CD4-positive, alpha-beta T cell treated with Interferon gamma for 1 hour (primary cell): Measurements from ENCODE around the gene UBXN7.
"Not testable (repeated sequence)": the region's sequence is repeated elsewhere in the genome, so short reads cannot be mapped to it uniquely, and the experiment has no call there.

Experiments
- DNase-seq: peaks from one replicate; pipeline ENCODE4 v3.0.0-alpha.2; 2020

UBXN7 gene, protein sequence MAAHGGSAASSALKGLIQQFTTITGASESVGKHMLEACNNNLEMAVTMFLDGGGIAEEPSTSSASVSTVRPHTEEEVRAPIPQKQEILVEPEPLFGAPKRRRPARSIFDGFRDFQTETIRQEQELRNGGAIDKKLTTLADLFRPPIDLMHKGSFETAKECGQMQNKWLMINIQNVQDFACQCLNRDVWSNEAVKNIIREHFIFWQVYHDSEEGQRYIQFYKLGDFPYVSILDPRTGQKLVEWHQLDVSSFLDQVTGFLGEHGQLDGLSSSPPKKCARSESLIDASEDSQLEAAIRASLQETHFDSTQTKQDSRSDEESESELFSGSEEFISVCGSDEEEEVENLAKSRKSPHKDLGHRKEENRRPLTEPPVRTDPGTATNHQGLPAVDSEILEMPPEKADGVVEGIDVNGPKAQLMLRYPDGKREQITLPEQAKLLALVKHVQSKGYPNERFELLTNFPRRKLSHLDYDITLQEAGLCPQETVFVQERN

DNA sequence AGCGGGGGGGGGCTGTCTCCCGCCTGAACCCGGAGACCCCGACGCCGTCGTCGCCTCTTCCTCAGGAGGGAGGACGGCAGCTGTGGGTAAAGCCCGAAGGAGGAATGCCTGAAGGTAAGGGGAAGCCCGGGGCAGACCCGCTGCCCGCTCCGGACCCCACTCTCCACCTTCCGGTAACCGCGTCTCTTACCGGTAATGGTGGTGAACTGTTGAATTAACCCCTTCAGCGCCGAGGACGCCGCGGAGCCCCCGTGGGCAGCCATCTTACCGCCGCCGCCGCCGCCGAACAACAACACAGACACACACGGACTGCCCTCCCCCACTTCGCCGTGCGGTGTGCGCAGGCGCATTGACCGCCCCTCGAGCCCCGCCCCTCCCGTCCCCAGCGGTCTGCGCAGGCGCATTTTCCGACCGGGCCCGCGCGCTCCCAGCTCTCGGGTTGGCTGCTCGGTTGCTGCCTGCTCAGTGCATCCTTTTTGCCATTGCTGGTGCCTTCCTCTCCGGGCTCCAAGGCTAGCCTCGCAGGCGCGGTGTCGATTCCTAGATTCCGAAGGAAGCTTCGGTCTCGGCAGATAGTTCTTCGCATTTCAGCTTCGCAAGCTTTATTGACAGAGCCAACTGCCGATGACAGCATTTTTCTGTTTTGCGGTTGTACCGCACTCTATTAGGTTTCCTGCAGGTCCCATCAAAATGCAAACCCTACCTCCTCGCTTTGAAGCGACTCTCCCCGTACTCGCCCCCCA, at the start of gene UBXN7:
Gene UBXN7, minus strand, starts transcription at position 291 of the 743 bp plus-strand sequence. Its CDS starts 28 bp downstream, at position 263.
- peak; percentile 95 for DNase-seq

DNA sequence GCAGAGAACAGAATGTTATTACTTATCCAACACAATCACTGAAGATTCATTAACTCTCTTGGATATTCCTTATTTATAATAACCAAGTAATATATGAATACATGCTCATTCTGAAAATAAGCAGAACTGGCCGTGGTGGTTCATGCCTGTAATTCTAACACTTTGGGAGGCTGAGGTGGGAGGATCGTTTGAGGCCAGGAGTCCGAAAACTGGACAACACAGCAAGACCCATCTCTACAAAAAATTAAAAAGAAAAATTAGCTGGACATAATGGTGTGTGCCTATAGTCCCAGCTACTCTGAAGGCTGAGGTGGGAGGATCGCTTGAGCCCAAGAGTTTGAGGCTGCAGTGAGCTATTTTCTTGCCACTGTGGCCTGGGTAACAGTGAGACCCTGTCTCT, 45.5 kb upstream of the UBXN7 start:
- DNase-seq, result no peak

DNA sequence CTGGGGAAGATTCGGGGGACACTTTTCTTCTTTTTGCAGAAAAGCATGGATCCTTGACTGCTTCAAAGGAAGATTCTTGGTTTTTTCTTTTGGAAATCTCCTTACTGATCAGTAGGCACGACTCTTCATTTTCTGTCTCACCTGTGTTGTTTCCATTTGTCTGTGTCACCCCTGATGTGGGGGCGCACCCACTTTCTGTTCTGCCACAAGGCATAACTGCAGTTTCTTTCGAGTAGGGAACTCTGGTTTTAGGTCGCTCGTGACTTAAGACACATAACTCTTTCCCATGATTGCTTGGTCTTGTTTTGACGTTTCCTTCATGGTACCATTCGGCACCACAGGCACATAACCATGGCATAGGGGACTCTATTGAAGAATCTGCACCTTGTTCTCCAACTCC, 40.1 kb upstream of the UBXN7 start:
- no peak for DNase-seq

DNA sequence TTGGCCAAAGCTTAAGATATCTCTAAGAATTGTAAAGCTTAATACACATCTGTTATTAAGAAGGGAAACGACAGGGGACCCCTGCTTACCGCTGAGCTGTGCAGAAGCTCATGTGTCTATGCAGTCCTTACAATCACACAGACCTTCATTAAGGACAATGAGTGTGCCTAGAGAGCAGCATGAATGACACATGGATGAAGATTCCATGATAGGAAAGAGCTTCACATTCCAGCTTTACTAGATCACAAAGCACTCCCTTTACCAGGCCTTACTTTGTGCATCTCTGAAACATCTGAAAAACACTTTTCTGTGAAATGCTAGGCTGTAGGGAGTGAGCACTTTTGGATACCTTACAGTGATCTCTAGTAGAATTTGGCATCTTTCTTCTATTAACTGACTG, 39.3 kb upstream of the UBXN7 start:
- no peak for DNase-seq

DNA sequence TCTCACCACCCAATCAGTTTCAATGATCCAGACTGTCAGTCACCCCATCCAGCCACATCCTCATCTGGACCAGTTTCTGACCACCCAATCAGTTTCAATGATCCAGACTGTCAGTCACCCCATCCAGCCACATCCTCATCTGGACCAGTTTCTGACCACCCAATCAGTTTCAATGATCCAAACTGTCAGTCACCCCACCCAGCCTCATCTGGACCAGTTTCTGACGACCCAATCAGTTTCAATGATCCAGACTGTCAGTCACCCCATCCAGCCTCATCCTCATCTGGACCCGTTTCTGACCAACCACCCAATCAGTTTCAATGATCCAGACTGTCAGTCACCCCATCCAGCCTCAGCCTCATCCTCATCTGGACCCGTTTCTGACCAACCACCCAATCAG, 38.0 kb upstream of the UBXN7 start:
- DNase-seq, result not testable (repeated sequence)

DNA sequence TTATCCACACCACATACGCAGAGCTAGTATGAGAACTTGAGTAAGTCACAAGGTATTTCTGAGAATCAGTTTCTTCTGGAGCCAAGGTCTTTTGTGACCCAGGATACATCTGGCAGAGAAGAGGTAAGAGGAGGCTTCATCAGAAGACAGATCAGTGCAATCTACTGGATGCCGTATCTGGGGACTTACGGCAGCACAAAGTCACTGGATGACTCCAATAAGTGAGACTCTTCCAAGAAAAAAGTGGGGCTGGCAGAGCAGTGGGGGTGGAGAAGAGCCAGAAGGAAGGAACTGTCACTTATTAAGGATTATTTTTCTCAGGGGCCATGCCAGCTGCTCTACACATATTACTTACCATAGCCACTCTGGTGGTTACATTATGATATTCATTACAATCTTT, 31.6 kb upstream of the UBXN7 start:
- no peak for DNase-seq

DNA sequence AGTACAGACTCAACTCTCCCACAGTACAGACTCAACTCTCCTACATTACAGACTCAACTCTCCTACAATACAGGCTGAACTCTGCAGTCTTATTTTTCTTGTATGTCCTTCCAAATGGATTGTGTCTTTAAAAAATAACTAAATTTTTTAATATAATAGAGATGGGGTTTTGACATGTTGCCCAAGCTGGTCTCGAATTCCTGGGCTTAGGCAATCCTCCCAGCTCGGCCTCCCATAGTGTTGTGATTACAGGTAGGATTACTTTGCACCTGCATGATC, 31.2 kb upstream of the UBXN7 start:
- no peak for DNase-seq

DNA sequence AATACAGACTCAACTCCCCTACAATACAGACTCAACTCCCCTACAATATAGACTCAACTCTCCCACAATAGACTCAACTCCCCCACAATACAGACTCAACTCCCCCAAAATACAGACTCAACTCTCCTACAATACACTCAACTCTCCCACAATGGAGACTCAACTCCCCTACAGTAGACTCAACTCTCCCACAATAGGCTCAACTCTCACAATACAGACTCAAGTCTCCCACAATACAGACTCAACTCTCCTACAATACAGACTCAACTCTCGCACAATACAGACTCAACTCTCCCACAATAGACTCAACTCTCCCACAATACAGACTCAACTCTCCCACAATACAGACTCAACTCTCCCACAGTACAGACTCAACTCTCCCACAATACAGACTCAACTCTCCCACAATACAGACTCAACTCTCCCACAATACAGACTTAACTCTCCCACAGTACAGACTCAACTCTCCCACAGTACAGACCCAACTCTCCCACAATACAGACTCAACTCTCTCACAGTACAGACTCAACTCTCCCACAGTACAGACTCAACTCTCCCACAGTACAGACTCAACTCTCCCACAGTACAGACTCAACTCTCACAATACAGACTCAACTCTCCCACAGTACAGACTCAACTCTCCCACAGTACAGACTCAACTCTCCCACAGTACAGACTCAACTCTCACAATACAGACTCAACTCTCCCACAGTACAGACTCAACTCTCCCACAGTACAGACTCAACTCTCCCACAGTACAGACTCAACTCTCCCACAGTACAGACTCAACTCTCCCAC, 30.7 kb upstream of the UBXN7 start:
- DNase-seq, result not testable (repeated sequence)

DNA sequence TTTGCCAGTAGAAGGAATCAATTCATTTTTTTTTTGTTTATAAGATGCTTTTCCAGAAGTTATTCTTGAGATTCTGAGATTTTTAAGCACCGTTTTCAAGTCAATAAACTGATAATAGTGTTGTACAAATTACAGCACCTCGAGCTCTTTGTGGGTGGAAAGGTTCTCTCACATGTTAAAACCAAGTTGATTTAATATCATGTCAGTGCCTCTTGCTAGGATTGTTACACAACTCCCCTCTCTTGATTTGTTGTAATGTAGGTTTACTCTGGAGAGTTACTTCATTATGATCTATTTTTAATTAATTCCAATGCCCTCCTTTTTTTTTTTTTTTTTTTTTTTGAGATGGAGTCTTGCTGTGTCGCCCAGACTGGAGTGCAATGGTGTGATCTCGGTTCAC, 25.8 kb upstream of the UBXN7 start:
- DNase-seq, result no peak

DNA sequence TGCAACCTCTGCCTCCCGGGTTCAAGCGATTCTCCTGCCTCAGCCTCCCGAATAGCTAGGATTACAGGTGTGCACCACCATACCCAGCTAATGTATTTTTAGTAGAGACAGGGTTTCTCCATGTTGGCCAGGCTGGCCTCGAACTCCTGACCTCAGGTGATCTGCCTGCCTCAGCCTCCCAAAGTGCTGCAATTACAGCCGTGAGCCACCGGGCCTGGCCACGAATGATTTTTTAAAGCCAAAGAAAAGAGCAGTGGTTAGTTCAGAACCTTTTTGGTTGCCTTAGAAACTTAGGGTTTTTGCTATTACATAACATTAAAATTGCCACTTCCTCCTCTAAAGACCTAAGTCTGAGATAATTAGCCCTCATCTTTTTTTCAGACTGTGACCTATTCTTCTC, 25.2 kb upstream of the UBXN7 start:
- DNase-seq, result peak; percentile 11

DNA sequence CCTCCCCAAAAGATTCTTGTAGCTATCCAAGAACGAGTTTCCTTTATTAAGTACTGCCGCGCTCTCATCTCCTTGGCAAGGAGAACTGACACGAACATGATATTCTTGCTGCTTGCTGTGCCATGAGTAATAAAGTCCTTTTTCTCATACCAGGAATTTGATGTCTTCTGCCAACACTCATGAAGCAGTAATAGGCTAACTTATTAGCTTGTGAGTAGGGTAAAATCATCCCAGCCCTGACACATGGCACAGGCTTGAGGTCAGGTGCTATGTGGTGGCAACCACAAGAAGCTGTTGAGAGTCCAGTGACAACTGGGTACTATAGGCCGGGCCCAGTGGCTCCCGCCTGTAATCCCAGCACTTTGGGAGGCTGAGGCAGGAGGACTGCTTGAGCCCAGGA, 22.7 kb upstream of the UBXN7 start:
- no peak for DNase-seq

DNA sequence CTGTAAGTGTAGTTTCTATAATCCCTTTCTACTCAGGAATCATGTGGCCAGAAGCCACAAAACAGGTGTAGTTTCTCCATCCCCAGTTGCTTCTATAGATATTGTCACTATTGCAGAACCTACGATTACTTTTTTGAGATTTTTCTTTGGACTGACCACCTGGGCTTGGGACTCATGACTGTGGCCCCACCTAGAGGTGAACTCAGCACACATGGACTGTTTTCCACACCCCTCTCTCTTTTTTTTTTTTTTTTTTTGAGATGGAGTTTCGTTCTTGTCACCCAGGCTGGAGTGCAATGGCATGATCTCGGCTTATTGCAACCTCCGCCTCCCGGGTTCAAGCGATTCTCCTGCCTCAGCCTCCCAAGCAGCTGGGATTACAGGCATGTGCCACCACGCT, 13.2 kb upstream of the UBXN7 start:
- not testable (repeated sequence) for DNase-seq

DNA sequence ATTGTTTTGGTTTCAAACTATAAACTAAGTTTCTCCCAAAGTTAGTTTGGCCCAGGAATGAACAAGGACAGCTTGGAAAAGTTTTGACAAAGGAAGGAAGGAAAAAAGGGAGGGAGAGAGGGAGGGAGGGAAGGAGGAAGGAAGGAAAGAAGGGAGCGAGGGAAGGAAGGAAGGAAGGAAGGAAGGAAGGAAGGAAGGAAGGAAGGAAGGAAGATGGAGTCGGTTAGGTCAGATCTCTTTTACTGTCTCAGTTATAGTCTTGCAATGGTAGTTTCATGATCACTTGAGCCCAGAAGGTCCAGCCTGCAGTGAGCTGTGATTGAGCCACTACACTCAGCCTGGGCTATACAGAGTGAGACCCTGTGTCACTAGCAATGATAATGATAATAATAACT, 12.3 kb upstream of the UBXN7 start:
- DNase-seq, result no peak

DNA sequence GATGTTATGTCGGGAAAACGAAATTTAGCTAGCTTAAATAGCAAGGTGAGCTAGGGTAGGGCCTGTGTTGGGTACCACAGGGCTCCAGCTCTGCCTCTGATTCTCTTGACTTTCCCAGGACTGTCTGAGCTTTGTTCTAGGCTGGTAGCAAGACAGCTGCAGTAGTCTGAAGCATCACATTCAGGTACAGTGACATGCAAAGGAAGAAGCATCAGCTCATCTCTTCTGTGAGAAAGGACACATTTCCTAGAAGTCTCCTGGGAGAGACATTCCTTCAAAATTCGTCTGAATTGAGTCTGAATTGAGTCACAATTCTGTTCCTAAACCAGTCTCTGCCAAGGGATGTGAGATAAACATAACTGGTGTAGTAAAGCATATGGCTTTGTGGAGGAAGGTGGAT, 8.5 kb upstream of the UBXN7 start:
- DNase-seq, result no peak

DNA sequence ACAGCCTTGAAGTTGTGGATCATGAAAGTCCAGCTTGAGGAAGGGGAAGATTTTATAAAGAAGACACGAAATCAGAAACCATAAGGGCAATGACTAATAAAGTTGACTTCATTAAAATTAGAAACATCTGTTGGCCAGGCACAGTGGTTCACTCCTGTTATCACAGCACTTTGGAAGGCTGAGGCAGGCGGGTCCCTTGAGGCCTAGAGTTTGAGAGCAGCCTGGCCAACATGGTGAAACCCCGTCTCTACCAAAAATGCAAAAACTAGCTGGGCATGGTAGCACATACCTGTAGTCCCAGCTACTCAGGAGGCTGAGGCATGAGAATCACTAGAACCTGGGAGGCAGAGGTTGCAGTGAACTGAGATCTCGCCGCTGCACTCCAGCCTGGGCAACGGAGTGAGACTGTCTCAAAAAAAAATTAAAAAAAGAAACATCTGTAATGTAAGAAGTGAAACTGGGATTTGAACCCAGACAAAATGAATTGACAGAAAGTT, 7.9 kb upstream of the UBXN7 start:
- DNase-seq, result no peak

DNA sequence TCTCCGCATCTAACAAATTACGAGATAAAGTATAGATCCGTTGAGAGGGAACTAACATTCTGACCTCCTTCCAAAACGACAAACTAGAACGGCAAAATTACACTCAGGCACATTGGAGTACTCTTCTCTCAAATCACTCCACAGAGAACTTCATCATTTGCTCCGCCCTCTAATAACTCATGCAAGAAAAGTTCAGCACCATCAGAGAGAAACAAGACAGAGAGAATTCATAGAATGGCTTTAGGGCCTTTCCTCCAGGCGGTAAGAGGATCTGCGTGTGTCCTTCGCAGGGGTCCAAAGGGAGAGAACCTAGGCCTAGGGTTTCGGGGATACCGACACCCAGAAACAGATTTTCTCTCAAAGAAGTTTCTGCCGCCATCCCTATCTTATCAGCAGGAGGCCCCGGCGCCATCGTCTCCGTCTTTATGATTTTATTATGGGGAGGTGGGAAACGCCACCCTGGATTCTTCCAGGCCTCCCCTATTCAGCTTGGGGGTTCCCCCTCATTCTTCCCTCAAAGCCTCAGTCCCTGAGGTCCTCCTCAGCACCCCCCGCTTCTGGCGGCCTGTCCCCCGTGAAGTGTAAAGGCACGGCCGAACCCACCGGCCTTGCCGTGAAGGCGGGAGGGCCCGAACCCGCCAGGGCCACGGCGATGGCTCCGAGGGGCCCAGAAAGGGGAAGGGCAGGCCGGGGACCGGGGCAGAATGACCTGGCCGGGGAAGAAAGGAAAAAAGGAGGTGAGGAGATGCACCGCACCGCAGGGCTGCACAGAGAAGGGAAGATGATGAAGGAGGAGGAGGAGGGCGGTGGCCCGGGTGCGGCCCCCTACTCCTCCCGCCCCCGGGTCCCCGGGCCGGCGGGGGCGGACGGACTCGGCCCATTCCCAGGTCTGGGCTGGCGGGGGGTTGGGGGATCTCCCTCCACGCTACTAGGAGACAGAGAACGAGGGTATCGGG, 768 bp downstream of the UBXN7 start:
- no peak for DNase-seq

DNA sequence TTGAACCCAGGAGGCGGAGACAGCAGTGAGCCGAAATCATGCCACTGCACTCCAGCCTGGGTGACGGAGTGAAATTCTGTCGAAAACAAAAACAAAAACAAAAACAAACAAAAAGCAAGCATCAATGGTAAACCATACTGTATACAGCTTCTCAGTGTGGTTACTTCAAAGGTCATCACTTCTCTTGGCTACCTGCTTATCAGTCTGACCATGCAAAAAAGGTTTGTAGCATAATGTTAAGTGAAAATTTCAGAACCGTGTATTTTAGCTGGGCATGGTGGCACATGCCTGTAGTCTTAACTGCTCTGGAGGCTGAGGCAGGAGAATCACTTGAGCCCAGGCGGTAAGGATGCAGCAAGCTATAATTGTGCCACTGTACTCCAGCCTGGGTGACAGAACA, 4.2 kb downstream of the UBXN7 start:
- no peak for DNase-seq

DNA sequence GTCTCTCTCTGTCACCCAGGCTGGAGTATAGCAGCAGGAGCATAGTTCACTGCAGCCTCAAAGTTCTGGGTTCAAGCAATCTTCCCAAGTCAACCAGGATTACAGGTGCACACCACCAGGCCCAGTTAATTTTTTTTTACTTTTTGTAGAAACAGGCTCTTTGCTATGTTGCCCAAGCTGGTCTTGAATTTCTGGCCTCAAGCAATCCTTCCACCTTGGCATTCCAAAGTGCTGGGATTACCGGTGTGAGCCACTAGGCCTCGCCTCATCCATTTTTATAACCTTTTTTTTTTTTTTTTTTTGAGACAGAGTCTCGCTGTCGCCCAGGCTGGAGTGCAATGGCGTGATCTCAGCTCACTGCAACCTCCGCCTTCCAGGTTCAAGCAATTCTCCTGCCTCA, 7.8 kb downstream of the UBXN7 start:
- not testable (repeated sequence) for DNase-seq

DNA sequence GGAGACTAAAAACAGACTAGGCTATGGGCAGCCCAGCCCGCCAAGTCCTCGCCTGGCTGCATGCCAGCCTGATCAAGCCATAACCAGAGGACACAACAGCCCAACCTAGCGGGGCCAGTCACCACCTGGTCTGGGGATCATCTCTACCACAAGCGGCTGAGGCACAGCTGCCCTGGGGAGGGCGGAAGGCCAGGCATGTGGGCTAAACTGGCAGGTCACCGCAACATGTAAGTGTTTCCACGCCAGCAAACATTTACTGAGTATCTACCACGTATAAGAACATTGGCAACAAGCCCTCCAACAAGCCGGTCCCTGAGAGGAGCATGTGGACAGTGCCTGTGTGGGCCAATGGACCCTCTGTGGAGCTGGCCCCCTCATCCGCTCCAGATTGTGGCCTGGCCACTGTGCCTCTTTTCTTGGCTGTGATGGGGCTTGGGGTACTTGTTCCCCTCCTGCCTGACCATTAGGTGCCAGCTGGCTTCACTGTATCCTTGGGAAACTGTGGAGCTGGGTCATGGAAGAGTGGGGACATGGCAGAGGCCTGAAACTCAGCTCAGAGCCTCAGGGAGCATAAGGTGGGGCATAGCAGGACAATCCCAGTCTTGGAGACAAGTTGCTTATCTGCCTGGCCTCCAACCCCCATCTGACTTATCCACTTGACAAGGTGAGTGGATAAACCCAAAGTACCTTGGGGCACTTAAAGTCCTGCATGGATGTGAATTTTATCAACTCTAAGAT, 9.0 kb downstream of the UBXN7 start:
- DNase-seq, result no peak

DNA sequence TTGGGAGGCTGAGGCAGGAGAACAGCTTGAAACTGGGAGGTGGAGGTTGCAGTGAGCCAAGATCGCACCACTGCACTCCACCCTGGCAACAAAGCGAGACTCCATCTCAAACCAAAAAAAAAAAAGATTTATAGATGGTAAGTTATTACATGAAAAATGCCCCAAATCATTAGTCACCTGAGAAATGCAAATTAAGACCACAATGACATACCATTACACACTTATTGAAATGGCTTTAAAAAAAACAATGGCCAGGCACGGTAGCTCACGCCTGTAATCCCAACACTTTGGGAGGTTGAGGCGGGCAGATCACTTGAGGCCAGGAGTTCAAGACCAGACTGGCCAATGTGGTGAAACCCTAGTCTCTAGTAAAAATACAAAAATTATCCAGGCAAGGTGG, 10.6 kb downstream of the UBXN7 start:
- not testable (repeated sequence) for DNase-seq

DNA sequence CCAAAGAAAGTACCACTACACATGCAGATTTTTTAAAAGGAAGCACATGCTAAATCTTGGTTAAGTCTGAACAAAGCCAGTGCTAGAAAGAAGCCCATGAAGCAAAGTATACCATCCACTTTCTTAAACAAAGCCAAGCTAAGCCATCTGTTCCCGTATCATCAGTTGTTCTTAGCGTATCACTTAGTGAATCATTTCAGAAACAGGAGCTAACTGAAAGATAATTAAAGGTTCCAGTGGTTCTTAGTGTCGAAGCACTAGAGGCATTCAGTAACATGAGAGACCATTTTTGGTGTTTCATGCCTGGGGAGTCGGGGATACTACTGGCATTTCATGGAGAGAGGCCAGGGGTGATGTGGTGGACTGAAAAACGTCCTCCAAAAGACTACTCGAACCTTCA, 12.8 kb downstream of the UBXN7 start:
- DNase-seq, result no peak

DNA sequence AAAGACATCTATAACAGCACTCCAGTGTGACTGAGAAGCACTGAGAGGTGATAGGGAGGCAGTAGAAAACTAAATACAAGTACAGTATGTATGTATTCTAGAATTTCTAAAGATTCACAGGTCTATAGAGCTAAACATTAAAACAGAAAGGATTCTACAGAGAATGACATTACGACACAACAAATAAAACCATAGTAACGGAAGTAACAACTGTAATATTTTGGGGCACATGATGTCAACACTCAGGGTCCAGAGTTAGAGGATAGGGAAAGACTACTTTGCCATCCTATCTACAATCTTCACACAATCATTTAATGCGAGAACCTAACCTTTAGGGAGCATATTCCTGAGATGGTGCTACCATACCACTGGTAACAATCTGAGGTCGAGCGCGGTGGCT, 13.6 kb downstream of the UBXN7 start:
- no peak for DNase-seq
